Measurements from ENCODE around the gene PRXL2A.

DNA sequence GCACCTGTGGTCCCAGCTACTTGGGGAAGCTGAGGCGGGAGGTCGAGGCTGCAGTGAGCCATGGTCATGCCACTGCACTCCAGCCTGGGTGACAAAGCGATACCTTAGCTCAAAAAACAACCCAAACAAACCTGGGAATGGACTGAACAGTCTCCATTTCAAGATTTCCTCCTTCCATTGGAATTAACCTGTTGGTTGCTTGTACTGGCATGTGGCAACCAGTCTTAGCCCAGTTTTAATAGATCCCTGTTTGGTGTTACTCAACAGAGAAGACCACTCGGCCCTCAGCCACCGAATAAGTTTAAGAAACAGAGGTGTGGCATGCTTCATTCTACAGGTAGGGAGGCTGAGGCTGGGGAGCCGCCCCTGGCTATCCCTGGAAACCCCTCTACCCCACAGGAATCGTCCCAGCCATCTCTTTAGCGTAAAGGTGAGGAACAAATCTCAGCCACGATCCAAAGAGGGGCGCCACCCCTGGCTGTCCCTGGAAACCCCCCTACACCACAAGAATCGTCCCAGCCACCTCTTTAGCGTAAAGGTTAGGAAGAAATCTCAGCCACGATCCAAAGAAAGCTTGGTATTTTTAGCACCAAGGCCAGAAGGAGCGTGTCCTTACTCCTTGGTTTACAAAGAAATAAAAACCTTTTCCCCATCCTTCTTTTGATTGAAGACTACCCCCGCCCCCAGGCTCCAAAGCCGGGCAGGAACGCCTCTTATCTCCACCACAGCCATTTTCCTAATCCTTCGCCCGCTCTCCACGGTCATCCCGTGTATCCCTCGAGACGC is 44.9 kb downstream of the PRXL2A start:
- TF ChIP-seq, protein P1, sequence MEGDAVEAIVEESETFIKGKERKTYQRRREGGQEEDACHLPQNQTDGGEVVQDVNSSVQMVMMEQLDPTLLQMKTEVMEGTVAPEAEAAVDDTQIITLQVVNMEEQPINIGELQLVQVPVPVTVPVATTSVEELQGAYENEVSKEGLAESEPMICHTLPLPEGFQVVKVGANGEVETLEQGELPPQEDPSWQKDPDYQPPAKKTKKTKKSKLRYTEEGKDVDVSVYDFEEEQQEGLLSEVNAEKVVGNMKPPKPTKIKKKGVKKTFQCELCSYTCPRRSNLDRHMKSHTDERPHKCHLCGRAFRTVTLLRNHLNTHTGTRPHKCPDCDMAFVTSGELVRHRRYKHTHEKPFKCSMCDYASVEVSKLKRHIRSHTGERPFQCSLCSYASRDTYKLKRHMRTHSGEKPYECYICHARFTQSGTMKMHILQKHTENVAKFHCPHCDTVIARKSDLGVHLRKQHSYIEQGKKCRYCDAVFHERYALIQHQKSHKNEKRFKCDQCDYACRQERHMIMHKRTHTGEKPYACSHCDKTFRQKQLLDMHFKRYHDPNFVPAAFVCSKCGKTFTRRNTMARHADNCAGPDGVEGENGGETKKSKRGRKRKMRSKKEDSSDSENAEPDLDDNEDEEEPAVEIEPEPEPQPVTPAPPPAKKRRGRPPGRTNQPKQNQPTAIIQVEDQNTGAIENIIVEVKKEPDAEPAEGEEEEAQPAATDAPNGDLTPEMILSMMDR (conservative IDR thresholded peaks at IDR 0.05; ENCODE audit: low read depth, low read length): no peak
- no peak for TF ChIP-seq RAD21 (IDR thresholded peaks at IDR 0.05; ENCODE audit: low read length)
- no peak for TF ChIP-seq POLR2A (IDR thresholded peaks at IDR 0.05; ENCODE audit: low read depth, low read length)
- no peak for TF ChIP-seq ELK1 (IDR thresholded peaks at IDR 0.05; ENCODE audit: borderline replicate concordance, low read depth, low read length)

All from IMR-90 (cell line).